ENCODE results near the gene LIN28A.
"Not testable (repeated sequence)": the region's sequence is repeated elsewhere in the genome, so short reads cannot be mapped to it uniquely, and the experiment has no call there.

The LIN28A gene, protein sequence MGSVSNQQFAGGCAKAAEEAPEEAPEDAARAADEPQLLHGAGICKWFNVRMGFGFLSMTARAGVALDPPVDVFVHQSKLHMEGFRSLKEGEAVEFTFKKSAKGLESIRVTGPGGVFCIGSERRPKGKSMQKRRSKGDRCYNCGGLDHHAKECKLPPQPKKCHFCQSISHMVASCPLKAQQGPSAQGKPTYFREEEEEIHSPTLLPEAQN

DNA sequence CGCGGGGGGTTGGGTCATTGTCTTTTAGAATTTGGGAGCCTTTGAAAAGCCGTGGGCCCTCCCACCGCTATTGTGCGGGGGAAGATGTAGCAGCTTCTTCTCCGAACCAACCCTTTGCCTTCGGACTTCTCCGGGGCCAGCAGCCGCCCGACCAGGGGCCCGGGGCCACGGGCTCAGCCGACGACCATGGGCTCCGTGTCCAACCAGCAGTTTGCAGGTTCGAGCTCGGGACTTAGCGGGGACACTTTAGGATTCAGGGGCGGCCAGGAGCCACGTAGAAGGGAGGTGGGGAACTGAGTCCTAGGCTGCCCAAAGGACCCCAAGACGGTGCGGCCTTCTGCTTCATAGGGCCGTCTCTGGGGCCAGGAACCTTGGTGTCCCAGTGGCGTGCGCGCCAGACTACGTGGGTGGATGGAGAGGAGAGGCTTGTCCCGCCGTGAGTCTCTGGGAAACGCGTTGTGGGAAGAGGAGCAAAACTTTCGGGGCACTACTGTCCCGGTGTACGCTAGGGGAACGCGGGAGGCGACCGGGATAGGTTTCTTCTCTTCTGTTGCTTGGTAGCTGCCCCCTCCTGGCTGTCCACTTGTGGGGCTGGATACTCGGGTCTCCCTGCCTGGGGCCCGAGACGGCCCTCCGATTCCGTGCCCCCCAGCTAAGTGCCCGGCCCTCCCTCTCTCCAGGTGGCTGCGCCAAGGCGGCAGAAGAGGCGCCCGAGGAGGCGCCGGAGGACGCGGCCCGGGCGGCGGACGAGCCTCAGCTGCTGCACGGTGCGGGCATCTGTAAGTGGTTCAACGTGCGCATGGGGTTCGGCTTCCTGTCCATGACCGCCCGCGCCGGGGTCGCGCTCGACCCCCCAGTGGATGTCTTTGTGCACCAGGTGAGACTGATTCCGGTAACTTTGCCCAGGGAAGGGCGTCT is at the start of gene LIN28A:
Gene LIN28A, plus strand, starts transcription at position 112 of the 918 bp plus-strand sequence. Its CDS starts 75 bp downstream, at position 187.
- no peak for DNase-seq

DNA sequence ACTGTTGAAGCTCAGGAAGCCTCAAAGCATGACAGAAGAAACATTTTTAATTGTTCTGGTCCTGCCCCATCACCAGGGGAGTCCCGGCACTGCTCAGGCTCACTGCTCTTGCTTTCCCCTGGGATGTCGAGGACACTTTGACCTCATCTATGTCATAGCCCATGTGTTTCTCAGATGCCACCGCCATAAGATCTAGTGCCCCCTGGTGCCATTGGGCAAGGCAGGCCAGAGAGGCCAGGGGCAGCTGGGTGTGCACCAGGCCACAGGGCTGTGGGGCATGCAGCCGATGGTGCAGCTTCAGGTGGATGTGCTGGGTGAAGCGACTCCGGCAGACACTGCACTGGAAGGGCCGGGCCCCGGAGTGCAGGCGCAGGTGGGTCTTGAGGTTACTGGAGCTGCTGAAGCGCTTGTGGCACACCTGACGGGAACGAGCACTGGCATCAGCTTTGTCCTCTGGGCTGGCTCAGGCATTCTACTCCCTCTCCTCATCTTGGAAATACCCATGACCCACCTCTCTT is 49.0 kb upstream of the LIN28A start:
- DNase-seq = no peak

DNA sequence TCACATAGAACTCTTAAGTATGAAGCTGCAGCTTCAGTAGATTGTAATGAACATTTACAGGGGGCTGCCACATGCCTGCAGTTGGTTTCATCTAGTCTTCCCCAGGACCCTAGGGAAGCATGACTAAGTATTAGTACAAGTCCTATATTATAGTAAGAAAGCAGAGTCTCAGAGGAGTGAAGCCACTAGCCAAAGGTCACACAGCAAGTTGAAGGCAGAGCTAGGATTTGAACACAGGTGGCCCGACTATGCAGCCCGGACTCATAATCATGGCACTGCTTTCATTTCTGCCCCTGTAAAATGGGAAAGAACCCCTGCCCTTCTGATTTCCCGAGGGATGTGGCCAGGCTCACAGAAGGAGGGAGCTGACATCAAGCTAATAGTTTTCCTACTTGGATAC is 48.3 kb upstream of the LIN28A start:
- no peak for DNase-seq

DNA sequence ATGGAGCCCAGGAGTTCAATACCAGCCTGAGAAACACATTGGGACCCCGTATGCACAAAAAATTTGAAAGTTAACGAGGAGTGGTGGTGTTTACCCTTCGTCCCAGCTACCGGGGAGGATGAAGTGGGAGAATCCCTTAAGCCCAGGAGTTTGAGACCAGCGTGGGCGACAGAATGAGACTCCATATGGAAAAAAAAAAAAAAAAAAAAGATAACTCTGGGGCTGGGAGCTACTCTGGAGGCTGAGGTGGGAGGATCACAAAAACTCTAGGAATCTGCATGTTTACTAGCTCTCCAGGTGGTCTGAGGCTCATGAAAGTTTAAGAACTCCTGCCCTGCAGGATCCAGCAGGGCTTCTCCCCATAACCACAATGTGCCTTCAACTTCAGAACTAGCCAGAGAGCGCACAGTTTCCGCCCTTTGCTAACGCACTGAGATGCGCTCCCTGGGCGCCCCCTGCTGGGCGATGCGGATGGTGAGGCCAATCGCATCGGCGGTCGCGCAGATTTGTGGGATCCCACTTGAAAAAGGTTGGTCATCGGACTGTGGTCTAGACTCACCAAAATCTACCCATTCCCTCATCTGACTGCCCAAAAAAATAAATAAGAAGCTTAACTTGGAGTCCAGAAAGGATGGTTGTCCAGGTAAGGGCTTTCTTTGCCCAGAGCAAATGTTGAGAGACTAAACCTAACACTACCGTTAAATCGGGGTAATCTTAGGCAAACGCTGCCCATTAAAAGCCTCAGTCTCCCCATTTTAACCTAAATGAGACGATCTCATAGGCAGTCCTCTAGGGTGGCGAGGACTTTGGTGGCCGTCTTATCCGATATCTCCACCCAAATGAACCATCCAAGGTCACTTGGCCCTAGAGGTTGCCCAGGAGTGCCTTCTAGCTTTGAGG is 46.8 kb upstream of the LIN28A start:
- peak; percentile 33 to 76 for DNase-seq

DNA sequence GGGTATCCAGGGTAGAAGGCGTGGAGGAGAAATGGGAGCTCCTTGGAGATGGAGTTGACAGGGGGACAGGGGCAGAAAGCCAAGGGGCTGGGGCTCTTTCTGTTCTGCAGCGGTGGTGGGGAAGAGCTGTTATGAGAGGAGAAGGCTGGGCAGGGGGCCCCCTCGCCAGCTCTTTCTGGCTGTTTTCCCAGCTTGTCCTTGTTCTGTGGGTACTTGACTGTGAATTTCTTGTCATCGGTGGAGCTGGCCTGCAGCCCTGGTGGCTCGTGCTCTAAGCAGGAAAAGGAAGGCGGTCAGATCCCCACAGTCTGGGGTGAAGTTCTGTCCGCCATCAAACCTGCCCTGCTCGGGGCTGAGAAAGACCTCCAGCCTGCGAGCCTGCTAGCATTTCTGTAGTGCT is 45.7 kb upstream of the LIN28A start:
- no peak for DNase-seq

DNA sequence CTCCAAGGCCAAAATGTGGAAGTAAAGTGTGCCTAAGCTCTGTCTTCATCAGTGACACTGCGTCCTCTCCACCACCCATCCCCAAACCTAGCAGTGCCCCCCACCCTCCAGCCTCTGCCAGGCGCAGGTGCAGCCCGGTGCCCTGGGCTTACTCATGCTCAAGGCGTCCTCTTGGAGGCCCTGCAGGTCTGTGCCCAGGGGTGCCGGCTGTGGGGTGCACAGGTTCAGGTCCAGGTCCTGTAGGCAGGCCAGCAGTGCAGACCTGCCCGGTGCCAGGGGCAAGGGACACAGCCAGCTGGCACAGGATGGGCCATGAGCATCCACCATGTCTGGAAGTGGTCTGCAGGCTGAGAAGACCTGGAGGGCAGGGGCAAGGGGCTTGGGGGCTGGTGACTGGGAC is 43.2 kb upstream of the LIN28A start:
- DNase-seq = no peak

DNA sequence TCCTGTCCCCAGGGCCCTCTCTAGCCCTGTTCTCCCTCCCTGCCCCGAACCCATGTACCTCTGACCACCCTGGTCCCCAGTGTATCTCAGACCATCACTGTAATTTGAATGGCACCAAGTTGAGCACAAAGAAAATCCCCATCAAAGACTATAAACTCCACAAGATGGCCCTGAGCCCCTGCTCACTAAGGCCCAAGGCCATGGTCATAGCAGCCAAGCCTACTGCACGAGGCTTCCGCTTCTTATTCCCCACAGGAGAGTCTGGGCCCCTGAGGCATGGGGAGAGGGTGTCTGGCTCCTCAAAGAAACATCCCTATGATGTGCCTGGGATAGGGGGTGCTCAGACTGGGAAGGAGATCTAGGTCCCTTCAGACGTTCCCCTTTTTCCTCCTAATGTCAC is 42.6 kb upstream of the LIN28A start:
- DNase-seq = no peak

DNA sequence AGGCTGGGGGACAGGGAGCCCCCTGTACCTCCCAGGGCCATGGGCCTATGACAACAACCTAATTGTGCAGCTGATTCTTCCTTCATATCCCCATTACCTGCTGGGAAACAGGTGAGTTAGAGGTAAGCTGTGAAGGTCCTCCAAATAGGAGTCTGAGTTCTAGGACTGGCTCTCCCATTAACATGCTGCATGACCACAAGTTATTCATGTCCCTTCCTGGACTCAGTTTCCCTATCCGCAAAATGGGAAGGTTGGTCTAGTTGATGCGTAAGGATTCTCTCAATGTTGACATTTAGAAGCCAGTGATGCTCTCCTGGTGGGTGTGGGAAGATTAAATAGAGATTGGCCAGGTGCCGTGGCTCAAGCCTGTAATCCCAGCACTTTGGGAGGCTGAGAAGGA is 42.1 kb upstream of the LIN28A start:
- DNase-seq = no peak

DNA sequence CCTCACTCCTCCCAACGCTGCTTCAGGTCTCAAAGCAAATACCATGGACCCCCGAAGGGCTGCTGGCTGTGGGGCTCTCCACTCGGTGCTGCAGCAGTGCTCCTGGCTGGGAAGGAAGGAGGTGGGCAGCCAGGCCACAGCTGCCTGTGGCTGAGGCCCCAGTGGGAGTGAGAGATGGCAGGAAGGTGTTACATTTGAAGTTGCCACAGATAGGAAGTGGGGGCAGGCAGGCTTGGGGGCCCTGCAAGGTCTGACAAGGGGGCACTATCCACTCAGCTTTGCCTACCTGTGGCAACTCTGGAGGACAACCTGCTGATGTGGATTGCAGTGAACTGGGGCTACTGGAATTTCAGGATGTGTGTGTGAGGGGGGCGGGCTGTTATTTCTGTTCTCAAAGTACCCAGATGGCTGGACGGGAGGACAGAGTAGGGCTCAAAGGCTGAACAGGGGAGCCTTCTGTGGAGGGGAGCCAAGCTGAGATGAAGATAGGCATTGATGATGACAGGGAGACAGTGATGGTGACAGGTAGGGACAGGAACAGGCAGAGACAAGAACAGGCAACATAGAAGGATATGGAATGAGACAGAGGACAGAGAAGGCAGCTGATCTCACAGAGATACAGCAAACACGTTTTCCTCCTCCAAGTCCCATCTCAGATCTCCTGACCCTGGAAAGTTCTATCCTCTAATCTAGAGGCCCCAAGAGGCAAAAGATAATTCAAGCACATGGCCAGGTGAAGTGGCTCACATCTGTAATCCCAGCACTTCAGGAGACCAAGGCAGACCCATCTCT is 39.8 kb upstream of the LIN28A start:
- DNase-seq = no peak

DNA sequence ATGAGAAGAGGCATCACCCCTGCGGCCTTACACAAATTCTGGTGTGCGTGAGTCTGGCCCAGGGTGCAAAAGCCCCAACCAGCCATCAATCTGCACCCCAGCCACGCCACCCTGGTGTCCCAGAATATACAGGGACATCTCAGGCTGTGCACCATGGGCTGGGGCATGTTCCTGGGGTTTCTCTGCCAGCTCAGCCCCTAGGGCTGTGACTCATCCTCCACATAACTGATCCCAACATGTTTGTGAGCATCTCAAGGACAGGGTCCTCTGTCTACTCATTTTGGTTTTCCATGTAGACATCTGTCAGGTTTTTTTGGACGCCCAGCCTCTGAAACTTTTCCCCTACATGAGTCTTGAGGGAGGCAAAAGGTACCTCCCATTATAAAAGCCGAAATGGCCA is 38.6 kb upstream of the LIN28A start:
- no peak for DNase-seq

DNA sequence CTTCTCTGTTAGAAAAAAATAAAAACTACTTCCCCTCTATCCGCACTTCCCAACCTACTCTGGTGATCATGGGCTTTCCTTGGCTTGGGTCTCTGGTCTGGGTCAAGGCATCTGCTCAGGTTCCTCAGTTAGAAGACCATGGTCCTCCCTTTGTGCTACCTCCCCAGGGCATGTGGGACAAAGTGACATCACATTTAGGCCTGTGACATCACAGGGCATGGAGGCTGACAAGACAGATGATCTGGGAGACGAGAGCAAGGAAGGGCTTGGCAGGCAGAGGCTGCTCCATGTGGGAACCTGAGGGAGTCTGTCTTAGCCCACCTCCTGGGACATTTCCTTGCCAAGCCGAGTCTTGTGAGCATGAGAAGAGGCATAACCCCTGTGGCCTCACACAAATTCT is 38.0 kb upstream of the LIN28A start, which contains the start of gene ZNF683:
Gene ZNF683, minus strand, starts transcription at position 140 of the 400 bp plus-strand sequence. CDS start 4,179 bp downstream, outside the sequence.
- DNase-seq = not testable (repeated sequence)

DNA sequence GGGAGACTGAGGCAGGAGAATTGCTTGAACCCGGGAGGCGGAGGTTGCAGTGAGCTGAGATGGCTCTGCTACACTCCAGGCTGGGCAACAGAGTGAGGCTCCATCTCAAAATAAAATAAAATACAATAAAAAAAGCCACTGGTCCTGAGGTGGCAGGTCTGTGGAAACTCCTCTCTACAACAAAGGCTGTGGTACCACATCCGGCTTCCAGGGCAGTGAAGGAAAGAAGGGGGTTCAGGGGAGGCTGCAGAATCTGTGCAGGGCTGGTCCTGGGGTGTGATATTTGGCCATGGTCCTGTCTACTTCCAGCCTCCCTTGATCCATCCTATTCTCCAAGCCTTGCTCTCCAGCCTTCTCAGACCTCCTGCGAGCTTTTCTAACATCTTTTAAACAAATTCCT is 37.3 kb upstream of the LIN28A start:
- no peak for DNase-seq

DNA sequence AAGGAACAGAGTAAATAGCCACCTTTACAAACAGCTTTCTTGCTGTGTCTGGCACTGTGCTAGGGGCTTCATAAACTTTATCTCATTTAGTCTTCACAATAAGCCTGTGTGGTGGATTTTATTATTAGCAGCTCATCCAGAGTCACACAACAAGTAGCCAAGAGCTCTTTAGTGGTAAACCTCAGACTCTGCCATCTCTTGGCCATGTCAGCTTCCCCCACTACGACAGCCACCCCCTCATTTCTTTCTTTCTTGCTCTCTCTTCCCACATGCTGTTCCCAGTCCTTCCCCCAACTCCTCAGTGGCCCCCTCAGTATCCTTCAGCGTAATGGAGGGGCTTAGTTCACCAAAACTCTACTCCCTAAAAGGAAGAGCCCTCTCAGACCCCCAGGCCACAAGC is 36.8 kb upstream of the LIN28A start:
- no peak for DNase-seq

DNA sequence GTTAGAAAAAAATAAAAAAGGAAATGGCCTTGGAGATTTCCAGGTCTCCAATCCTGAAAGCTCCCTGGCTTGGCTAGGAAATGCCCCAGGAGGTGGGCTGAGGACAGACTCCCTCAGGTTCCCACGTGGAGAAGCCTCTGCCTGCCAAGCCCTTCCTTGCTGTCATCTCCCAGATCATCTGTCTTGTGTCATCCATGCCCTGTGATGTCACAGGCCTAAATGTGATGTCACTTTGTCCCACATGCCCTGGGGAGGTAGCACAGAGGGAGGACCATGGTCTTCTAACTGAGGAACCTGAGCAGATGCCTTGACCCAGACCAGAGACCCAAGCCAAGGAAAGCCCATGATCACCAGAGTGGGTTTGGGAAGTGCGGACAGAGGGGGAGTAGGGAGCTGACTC is 36.3 kb upstream of the LIN28A start:
- DNase-seq = not testable (repeated sequence)

DNA sequence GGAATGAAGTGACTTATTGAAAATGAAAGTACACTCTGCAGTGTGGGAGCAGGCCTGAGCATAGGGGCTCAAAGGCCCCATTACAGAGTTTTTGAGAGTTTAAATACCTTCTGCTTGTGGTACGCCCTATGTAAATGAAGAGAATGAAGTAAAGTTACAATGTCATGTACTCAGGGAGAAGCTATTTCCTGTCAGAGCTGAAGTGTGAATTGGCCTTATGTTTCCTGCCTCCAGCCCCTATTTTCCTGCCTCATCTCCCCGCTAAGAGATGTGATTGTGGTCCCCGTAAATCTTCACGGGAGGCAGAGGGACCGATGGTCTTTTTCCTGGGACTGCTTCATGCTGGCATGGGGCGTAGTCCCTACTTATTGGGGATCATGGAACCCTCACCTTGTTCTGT is 35.5 kb upstream of the LIN28A start:
- no peak for DNase-seq

DNA sequence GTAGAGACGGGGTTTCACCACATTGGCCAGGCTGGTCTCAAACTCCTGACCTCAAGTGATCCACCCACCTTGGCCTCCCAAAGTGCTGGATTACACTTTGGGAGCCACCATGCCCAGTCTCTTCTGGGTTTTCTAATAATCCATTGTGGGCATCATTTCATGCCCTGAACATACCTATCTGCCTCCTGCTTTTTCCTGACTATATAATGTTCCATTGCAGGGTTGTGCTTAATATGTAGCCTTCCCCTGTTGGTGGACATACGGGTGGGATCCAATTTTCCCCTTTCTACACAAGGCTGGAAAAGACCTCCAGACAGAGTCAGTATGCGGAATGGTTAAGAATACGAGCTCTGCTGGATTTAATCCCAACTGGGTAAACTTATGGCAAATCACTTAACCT is 34.6 kb upstream of the LIN28A start:
- no peak for DNase-seq

DNA sequence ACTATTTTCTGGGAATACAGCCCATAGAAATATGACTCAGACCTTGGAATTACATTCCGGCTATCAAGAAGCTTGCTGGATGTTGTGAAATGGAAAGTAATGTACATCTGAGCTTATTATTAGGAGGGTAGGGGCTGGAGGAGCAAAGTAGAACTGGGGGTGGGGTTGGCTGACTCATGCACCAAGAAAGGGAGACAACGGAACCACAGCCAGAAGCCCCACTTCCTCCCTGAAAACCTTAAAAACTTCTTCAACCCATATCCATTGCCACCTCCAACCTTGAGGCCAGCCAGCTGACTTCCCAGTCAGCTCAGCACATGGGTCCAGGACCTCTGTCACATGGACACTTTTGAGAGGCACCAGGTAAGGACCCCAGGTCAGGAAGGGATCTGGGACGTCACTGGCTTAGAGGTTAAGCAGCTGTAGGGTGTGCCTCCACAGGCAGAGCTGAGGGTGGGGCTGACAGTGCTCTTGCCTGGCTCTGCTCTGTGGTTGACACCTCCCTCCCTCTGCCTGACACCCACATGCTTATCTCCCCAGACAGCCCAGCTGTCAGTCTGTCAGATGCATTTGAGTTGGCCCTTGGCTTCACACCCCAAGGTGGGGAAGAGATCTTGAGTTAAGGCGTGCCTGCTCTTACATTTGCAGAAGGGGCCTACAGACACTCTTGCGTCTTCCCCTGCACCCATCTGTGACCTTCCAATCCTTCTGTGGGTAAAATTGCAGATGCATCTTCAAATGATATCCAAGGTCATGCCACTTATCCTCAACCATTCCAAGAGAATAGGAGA is 32.3 kb upstream of the LIN28A start:
- no peak for DNase-seq

DNA sequence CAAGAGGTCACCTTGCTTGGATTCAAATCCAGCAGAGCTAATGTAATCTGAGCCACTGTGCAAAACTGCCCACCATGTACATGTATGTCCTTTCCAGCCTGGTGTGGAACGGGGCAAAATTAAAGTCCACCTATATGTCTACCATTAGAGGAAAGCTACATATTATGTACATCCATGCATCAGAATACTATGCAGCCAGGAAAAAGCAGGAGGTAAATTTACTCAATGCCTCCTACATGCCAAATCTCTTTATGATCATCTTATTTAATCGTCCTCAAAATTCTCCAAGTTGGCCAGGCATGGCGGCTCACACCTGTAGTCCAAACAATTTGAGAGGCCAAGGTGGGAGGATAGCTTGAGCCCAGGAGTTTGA is 31.8 kb upstream of the LIN28A start:
- DNase-seq = no peak

DNA sequence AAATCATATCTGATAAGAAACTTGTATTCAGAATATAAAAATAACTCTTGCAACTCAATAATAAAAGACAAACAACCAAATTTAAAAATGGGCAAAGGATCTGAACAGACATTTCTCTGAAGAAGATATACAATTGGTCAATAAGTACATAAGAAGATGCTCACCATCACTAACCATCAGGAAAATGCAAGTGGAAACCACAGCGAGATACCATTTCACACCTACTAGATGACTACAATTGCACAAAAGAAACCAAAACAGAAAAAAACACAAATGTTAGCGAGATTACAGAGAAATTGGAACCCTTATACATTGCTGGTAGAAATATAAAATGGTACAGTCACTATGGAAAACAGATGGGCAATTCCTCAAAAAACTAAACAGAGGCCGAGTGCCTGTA is 26.5 kb upstream of the LIN28A start:
- DNase-seq = no peak

DNA sequence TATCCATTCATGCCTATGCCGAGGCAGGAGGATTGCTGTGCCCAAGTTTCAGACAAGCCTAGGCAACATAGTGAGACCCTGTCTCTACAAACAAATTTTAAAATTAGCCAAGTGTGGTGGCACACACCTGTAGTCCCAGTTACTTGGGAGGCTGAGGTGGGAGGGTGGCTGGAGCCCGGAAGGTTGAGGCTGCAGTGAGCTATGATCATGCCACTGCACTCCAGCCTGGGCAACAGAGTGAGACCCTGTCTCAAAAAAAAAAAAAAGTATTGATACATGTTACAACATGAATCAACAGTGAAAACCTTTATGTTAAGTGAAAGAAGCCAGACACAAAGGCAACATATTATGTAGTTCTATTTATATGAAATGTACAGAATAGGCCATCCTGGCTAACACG is 25.6 kb upstream of the LIN28A start:
- not testable (repeated sequence) for DNase-seq

DNA sequence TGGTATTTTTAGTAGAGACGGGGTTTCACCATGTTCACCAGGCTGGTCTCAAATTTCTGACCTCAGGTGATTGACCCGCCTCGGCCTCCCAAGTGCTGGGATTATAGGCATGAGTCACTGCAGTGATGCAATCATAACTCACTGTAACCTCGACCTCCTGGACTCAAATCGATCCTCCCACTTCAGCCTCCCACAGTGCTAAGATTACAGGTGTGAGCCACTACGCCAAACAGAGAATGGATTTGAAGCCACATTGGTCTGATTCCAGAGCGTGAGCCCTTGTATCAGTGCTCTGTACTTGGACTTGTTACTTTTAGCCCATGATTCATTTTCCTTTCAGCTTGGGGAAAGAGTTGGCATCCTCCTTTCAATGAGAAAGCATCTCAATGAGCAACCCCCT is 23.2 kb upstream of the LIN28A start:
- DNase-seq = no peak

Measured in NCI-H1930 (cell line).